HG03575 (cell line): ENCODE results near the gene FOXN3.
"Not testable (repeated sequence)": the region's sequence is repeated elsewhere in the genome, so short reads cannot be mapped to it uniquely, and the experiment has no call there.

Experiments
- ATAC-seq: cut with Tn5 transposase; IDR thresholded peaks from one replicate; pipeline ENCODE4 v1.9.1; 2021; ENCODE audit not compliant: unreplicated experiment, insufficient number of reproducible peaks, low FRiP score; ENCODE audit errors: extremely low read depth

The FOXN3 gene

GRCh38 chr14:89138846-89139245, 278.2 kb downstream of the FOXN3 start:
- ATAC-seq: no peak

- ATAC-seq: no peak
These were observed 279.4 kb downstream of the FOXN3 start for GRCh38 chr14:89137526-89138163.

- no peak for ATAC-seq
These were observed 280.4 kb downstream of the FOXN3 start for GRCh38 chr14:89136587-89136986.

- no peak for ATAC-seq
These were observed 282.4 kb downstream of the FOXN3 start for GRCh38 chr14:89134640-89135039.

GRCh38 chr14:89131004-89131750, 285.9 kb downstream of the FOXN3 start:
- ATAC-seq: no peak

GRCh38 chr14:89129570-89129969, 287.5 kb downstream of the FOXN3 start:
- ATAC-seq: no peak

- ATAC-seq: no peak
These were observed 288.6 kb downstream of the FOXN3 start for GRCh38 chr14:89128311-89129026.

- no peak for ATAC-seq
These were observed 290.6 kb downstream of the FOXN3 start for GRCh38 chr14:89126461-89126860.

GRCh38 chr14:89125216-89125615, 291.8 kb downstream of the FOXN3 start:
- no peak for ATAC-seq

GRCh38 chr14:89123851-89124250, 293.2 kb downstream of the FOXN3 start:
- ATAC-seq: no peak

- no peak for ATAC-seq
These were observed 293.8 kb downstream of the FOXN3 start for GRCh38 chr14:89123215-89123614.

- ATAC-seq: no peak
These were observed 294.9 kb downstream of the FOXN3 start for GRCh38 chr14:89121968-89122620.

- ATAC-seq: no peak
These were observed 300.0 kb downstream of the FOXN3 start for GRCh38 chr14:89117012-89117411.

- ATAC-seq: no peak
These were observed 302.9 kb downstream of the FOXN3 start for GRCh38 chr14:89114109-89114508.

GRCh38 chr14:89112720-89113119, 304.3 kb downstream of the FOXN3 start:
- no peak for ATAC-seq

GRCh38 chr14:89111766-89112543, 305.1 kb downstream of the FOXN3 start:
- ATAC-seq: not testable (repeated sequence)

GRCh38 chr14:89111232-89111631, 305.8 kb downstream of the FOXN3 start:
- not testable (repeated sequence) for ATAC-seq

- no peak for ATAC-seq
These were observed 306.9 kb downstream of the FOXN3 start for GRCh38 chr14:89110110-89110509.

GRCh38 chr14:89108608-89109007, 308.4 kb downstream of the FOXN3 start:
- ATAC-seq: no peak
